OCI-M1 (cell line): Measurements from ENCODE around the gene FAM174B.

ENCODE experiments used
- DNase-seq: peaks from one replicate; lab custom pipeline; 2025; lab: John Stamatoyannopoulos, UW

FAM174B gene

GRCh38 chr15:92638709-92639365 lies 16.7 kb downstream of the FAM174B start:
- no peak for DNase-seq

- DNase-seq, result no peak
Observed at GRCh38 chr15:92638291-92638708, 17.3 kb downstream of the FAM174B start.

GRCh38 chr15:92637626-92638025 lies 17.9 kb downstream of the FAM174B start:
- DNase-seq, result no peak

- no peak for DNase-seq
Observed at GRCh38 chr15:92636908-92637481, 18.6 kb downstream of the FAM174B start.

- no peak for DNase-seq
Observed at GRCh38 chr15:92636401-92636907, 19.1 kb downstream of the FAM174B start.

- no peak for DNase-seq
Observed at GRCh38 chr15:92634671-92635201, 20.8 kb downstream of the FAM174B start.

GRCh38 chr15:92634060-92634459 lies 21.5 kb downstream of the FAM174B start:
- DNase-seq, result no peak

- DNase-seq, result no peak
Observed at GRCh38 chr15:92633418-92633817, 22.2 kb downstream of the FAM174B start.

- no peak for DNase-seq
Observed at GRCh38 chr15:92633001-92633400, 22.6 kb downstream of the FAM174B start.

- no peak for DNase-seq
Observed at GRCh38 chr15:92631721-92632120, 23.9 kb downstream of the FAM174B start.

- no peak for DNase-seq
Observed at GRCh38 chr15:92629975-92630626, 25.5 kb downstream of the FAM174B start.

- no peak for DNase-seq
Observed at GRCh38 chr15:92629276-92629974, 26.1 kb downstream of the FAM174B start.

GRCh38 chr15:92627014-92627413 lies 28.6 kb downstream of the FAM174B start:
- DNase-seq, result no peak

- no peak for DNase-seq
Observed at GRCh38 chr15:92625251-92625980, 30.2 kb downstream of the FAM174B start.

GRCh38 chr15:92624401-92624991 lies 31.1 kb downstream of the FAM174B start:
- no peak for DNase-seq

- no peak for DNase-seq
Observed at GRCh38 chr15:92623435-92623834, 32.1 kb downstream of the FAM174B start.

GRCh38 chr15:92621972-92622533 lies 33.5 kb downstream of the FAM174B start:
- DNase-seq, result no peak

GRCh38 chr15:92620991-92621390 lies 34.6 kb downstream of the FAM174B start:
- DNase-seq, result no peak

- DNase-seq, result no peak
Observed at GRCh38 chr15:92619145-92620101, 36.2 kb downstream of the FAM174B start.
